IMR-90 (cell line): ENCODE measurements around the gene CYSTM1. TPM values are rescaled to one million over a fixed set of nuclear protein-coding genes. Genes with fewer than 3 reads are reported as not detected.

ENCODE experiments used
- ATAC-seq: fragments of 200-7000 bp; cut with Tn5 transposase; 2 replicates; pipeline ENCODE4 v1.9.1; 2020; ENCODE audit warnings: low read depth, mild to moderate bottlenecking, moderate library complexity
- BruUV-seq: library from RNA; stranded (reverse); fragments of 400-500 nt; replicated peaks from 2 replicates; lab custom pipeline; 2021; lab: Mats Ljungman, UMichigan
- CTCF ChIA-PET: fragments of 300-600 bp; formaldehyde crosslinking; extraction: SDS; loops from one replicate; lab custom pipeline; 2021; ENCODE audit warnings: antibody characterized with exemption; lab: Yijun Ruan, JAX
- POLR2A ChIA-PET: fragments of 300-600 bp; sonication (Branson Sonifier 250); formaldehyde crosslinking; loops from one replicate; lab custom pipeline; 2022; ENCODE audit warnings: antibody characterized with exemption; ENCODE audit not compliant: unreplicated experiment; lab: Charles Lee
- DNase-seq: peaks from one replicate; pipeline ENCODE4 v3.0.0; 2013
- H2AFZ ChIP-seq: replicated peaks from 2 replicates; pipeline ENCODE3; 2013; ENCODE audit warnings: low read length, mild to moderate bottlenecking; ENCODE audit not compliant: poor library complexity
- H2AK5ac ChIP-seq: 2 replicates; pipeline ENCODE4 v1.6.1; 2013; ENCODE audit warnings: low read depth, low read length, inconsistent platforms
- H2AK9ac ChIP-seq: replicated peaks from 2 replicates; pipeline ENCODE3; 2013; ENCODE audit warnings: mild to moderate bottlenecking, low read depth, low read length, moderate library complexity; ENCODE audit not compliant: poor library complexity
- H2BK120ac ChIP-seq: 2 replicates; pipeline ENCODE4 v1.6.1; 2013; ENCODE audit warnings: low read depth, low read length, inconsistent platforms
- H2BK15ac ChIP-seq: 3 replicates; pipeline ENCODE4 v1.6.1; 2013; ENCODE audit warnings: low read depth, low read length, inconsistent platforms
- H2BK20ac ChIP-seq: 2 replicates; pipeline ENCODE4 v1.6.1; 2013; ENCODE audit warnings: low read depth, mild to moderate bottlenecking, inconsistent platforms, low read length, moderate library complexity
- H2BK5ac ChIP-seq: 2 replicates; pipeline ENCODE4 v1.6.1; 2013; ENCODE audit warnings: mild to moderate bottlenecking, low read depth, low read length, inconsistent platforms; ENCODE audit not compliant: poor library complexity, severe bottlenecking
- H3K14ac ChIP-seq: replicated peaks from 2 replicates; pipeline ENCODE4 v1.6.1; 2013; ENCODE audit warnings: low read depth, low read length, inconsistent platforms
- H3K18ac ChIP-seq: 2 replicates; pipeline ENCODE4 v1.6.1; 2013; ENCODE audit warnings: low read depth, low read length, control low read depth
- H3K23ac ChIP-seq: 2 replicates; pipeline ENCODE4 v1.6.1; 2013; ENCODE audit warnings: low read depth, low read length, inconsistent platforms
- H3K27ac ChIP-seq: 2 replicates; pipeline ENCODE4 v1.5.1; 2013; ENCODE audit warnings: mild to moderate bottlenecking, control low read depth, low read length; ENCODE audit not compliant: insufficient read depth
- H3K27me3 ChIP-seq: 2 replicates; pipeline ENCODE4 v1.6.1; 2013; ENCODE audit warnings: low read length; ENCODE audit not compliant: control insufficient read depth, insufficient read depth
- H3K36me3 ChIP-seq: 2 replicates; pipeline ENCODE4 v1.6.1; 2013; ENCODE audit warnings: low read length, mixed read lengths; ENCODE audit not compliant: control insufficient read depth, insufficient read depth
- H3K4ac ChIP-seq: 2 replicates; pipeline ENCODE4 v1.6.1; 2013; ENCODE audit warnings: low read depth, low read length, inconsistent platforms
- H3K4me1 ChIP-seq: 2 replicates; pipeline ENCODE4 v1.6.1; 2013; ENCODE audit warnings: low read length, mixed read lengths; ENCODE audit not compliant: control insufficient read depth, insufficient read depth
- H3K4me2 ChIP-seq: 2 replicates; pipeline ENCODE4 v1.6.1; 2013; ENCODE audit warnings: low read depth, mild to moderate bottlenecking, control low read depth, low read length, moderate library complexity
- H3K4me3 ChIP-seq: 2 replicates; pipeline ENCODE4 v1.5.1; 2013; ENCODE audit warnings: low read depth, mild to moderate bottlenecking, control low read depth, low read length, moderate library complexity; ENCODE audit not compliant: insufficient read depth
- H3K56ac ChIP-seq: 2 replicates; pipeline ENCODE4 v1.6.1; 2013; ENCODE audit warnings: low read length, inconsistent platforms; ENCODE audit not compliant: insufficient read depth; ENCODE audit errors: extremely low read depth
- H3K79me1 ChIP-seq, 2 experiments: 2 replicates each; pipeline ENCODE4 v1.6.1; 2013; ENCODE audit warnings: low read length in 2 of 2, inconsistent platforms in 1 of 2, low read depth in 1 of 2
- H3K9ac ChIP-seq: 2 replicates; pipeline ENCODE4 v1.6.1; 2013; ENCODE audit warnings: low read depth, low read length, control low read depth
- H3K9me1 ChIP-seq: 2 replicates; pipeline ENCODE4 v1.6.1; 2013; ENCODE audit warnings: low read length, inconsistent platforms; ENCODE audit not compliant: insufficient read depth
- H3K9me3 ChIP-seq: 2 replicates; pipeline ENCODE4 v1.6.1; 2013; ENCODE audit warnings: low read length; ENCODE audit not compliant: control insufficient read depth, insufficient read depth
- H4K20me1 ChIP-seq: 2 replicates; pipeline ENCODE4 v1.6.1; 2013; ENCODE audit warnings: low read length, inconsistent platforms; ENCODE audit not compliant: insufficient read depth
- H4K5ac ChIP-seq: 2 replicates; pipeline ENCODE4 v1.6.1; 2013; ENCODE audit warnings: mild to moderate bottlenecking, low read depth, low read length, control low read depth
- H4K8ac ChIP-seq, 2 experiments: 2 replicates each; pipeline ENCODE4 v1.6.1; 2013; ENCODE audit warnings: low read depth in 2 of 2, low read length in 2 of 2, control low read depth in 1 of 2, inconsistent platforms in 1 of 2
- H4K91ac ChIP-seq: 2 replicates; pipeline ENCODE4 v1.6.1; 2013; ENCODE audit warnings: low read depth, low read length, inconsistent platforms; ENCODE audit not compliant: insufficient read depth
- BHLHE40 ChIP-seq: fragments of 150-350 bp; IDR thresholded peaks from 2 replicates; pipeline ENCODE4 v1.6.1; 2016; ENCODE audit warnings: mild to moderate bottlenecking, low read depth, low read length
- CEBPB ChIP-seq: IDR thresholded peaks from 2 replicates; pipeline ENCODE4 v1.6.1; 2012; ENCODE audit warnings: low read depth, low read length, improper control_type of control experiment
- CHD1 ChIP-seq: IDR thresholded peaks from 2 replicates; pipeline ENCODE4 v1.6.1; 2012; ENCODE audit warnings: low read depth, low read length, improper control_type of control experiment
- FOS ChIP-seq: fragments of 150-350 bp; IDR thresholded peaks from 2 replicates; pipeline ENCODE4 v1.6.1; 2016; ENCODE audit warnings: low read depth, low read length
- MAFK ChIP-seq: IDR thresholded peaks from 2 replicates; pipeline ENCODE4 v1.6.1; 2012; ENCODE audit warnings: low read depth, low read length, improper control_type of control experiment
- MAZ ChIP-seq: IDR thresholded peaks from 2 replicates; pipeline ENCODE4 v1.6.1; 2012; ENCODE audit warnings: low read depth, mild to moderate bottlenecking, low read length, improper control_type of control experiment, moderate library complexity, borderline replicate concordance
- MXI1 ChIP-seq: IDR thresholded peaks from 2 replicates; pipeline ENCODE4 v1.6.1; 2012; ENCODE audit warnings: low read depth, mild to moderate bottlenecking, low read length, moderate library complexity, borderline replicate concordance
- NFE2L2 ChIP-seq: fragments of 150-350 bp; IDR thresholded peaks from 2 replicates; pipeline ENCODE4 v1.6.1; 2016; ENCODE audit warnings: low read depth, mild to moderate bottlenecking, low read length
- POLR2A ChIP-seq: IDR thresholded peaks from 2 replicates; pipeline ENCODE4 v1.6.1; 2012; ENCODE audit warnings: mild to moderate bottlenecking, low read depth, low read length
- RFX5 ChIP-seq: IDR thresholded peaks from 2 replicates; pipeline ENCODE4 v1.8.0; 2012; ENCODE audit warnings: low read depth, mild to moderate bottlenecking, low read length, moderate library complexity
- WGBS, 2 experiments: methylation state at CpG; one replicate each; pipeline versions ENCODE4 v1.1.5 to v1.1.7; 2013; ENCODE audit warnings: missing lambda C conversion rate in 2 of 2; ENCODE audit not compliant: insufficient read length in 1 of 2; ENCODE audit errors: extremely low coverage in 2 of 2; 5-methylcytosine and 5-hydroxymethylcytosine counted together
- dilution Hi-C: fragments of 300-500 bp; cut with HindIII; formaldehyde crosslinking; loops from one replicate; pipeline ENCODE4 v1.14.3; 2018; ENCODE audit warnings: low sequenced_read_pairs; ENCODE audit not compliant: unreplicated experiment
- in situ Hi-C: fragments of 300-500 bp; cut with MboI; formaldehyde crosslinking; loops from 3 replicates; pipeline ENCODE4 v1.14.3; 2019; ENCODE audit warnings: low sequenced_read_pairs, inconsistent platforms, mixed read lengths
- intact Hi-C: fragments of 100-400 bp; cut with micrococcal nuclease; formaldehyde crosslinking; loops from 2 replicates; pipeline ENCODE4 v1.10.0; 2022
- polyA plus RNA-seq, 3 experiments: library from polyadenylated mRNA; depleted of rRNA; stranded (reverse); fragments of >200 nt; gene quantifications; 2 replicates each; pipeline ENCODE4 v1.2.3, GENCODE V29; 2012; ENCODE audit warnings: low replicate concordance in 1 of 3
- total RNA-seq: library from RNA; depleted of rRNA; stranded (reverse); fragments of >200 nt; gene quantifications from 2 replicates; pipeline ENCODE4 v1.2.3, GENCODE V29; 2012
- TF ChIP-seq, protein P1 (sequence below): fragments of 150-350 bp; IDR thresholded peaks from 2 replicates; pipeline ENCODE4 v1.6.1; 2017; ENCODE audit warnings: mild to moderate bottlenecking, antibody characterized with exemption, low read length, low read depth

Gene CYSTM1
- total and polyA plus RNA-seq, 2 of the 4 experiments (the other 2 are of a cell fraction), result 7.3 to 15.0 TPM

DNA sequence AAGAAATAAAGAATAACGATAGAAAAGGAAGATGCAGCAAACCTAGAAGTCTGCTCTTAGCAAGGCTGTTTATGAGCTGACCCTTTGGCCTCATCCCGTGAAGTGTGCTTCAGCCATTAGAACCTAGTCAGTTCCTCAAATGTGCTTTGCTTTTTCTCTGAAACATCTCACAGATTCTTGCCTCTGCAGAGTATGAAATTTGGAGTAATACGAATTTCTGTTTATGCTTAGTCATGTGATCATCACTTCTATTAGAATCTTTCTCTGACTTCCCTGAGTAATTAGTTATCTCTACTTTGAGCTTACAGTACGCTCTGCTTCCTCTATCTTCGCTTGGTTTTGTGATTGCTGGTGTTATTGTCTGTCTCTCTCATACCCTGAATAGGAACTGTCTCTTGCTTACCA is 11.3 kb downstream of the CYSTM1 start:
- Histone ChIP-seq H4K8ac (no peak overlapping the region), H2BK15ac (no peak overlapping the region), H3K9me3 (no peaks in the 10 kb centered on the region), H3K27me3 (no peaks in the 10 kb centered on the region), H3K9ac (no peak overlapping the region), H3K79me1 (peaks cover 0 to 3% of the 10 kb centered on the region in 2 experiments; a peak in 1 of 4 replicates), H4K20me1 (no peaks in the 10 kb centered on the region), H3K4ac (no peak overlapping the region), H3K18ac (no peak overlapping the region), H3K27ac (no peak overlapping the region), H3K4me3 (no peak overlapping the region), H2AFZ (no peak overlapping the region), H2BK120ac (no peak overlapping the region), H3K36me3 (no peaks in the 10 kb centered on the region), H3K14ac (no peak overlapping the region), H2AK5ac (no peak overlapping the region), H2AK9ac (no peak overlapping the region), H3K23ac (no peak overlapping the region), H3K4me2 (no peak overlapping the region), H3K56ac (no peak overlapping the region), H3K9me1 (no peaks in the 10 kb centered on the region; the same call in 1 of the 2 replicates), H2BK20ac (no peak overlapping the region), H4K91ac (no peak overlapping the region), H2BK5ac (no peak overlapping the region), H3K4me1 (peaks cover 4% of the 10 kb centered on the region), H4K5ac (no peak overlapping the region)
- intact Hi-C loops (no loop called here), dilution Hi-C loops (no loop called here), in situ Hi-C loops (no loop called here)
- DNase-seq, result no peak
- ATAC-seq, result no peak
- WGBS, 2 experiments, result no CpG with 5 or more reads among the region's 5 CpGs
- no peak for TF ChIP-seq POLR2A
- TF ChIP-seq MAFK, result no peak
- TF ChIP-seq, protein P1, sequence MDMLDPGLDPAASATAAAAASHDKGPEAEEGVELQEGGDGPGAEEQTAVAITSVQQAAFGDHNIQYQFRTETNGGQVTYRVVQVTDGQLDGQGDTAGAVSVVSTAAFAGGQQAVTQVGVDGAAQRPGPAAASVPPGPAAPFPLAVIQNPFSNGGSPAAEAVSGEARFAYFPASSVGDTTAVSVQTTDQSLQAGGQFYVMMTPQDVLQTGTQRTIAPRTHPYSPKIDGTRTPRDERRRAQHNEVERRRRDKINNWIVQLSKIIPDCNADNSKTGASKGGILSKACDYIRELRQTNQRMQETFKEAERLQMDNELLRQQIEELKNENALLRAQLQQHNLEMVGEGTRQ, result no peak
- TF ChIP-seq MAZ, result no peak
- TF ChIP-seq CHD1, result no peak
- no peak for TF ChIP-seq RFX5
- no peak for TF ChIP-seq CEBPB
- no peak for TF ChIP-seq MXI1
- no peak for TF ChIP-seq BHLHE40
- no peak for TF ChIP-seq FOS
- TF ChIP-seq NFE2L2, result no peak
- BruUV-seq, result no TSS peak
- ChIA-PET CTCF (no interaction called here), POLR2A (no interaction called here)
